Ovary (tissue), 3 donors: Measurements from ENCODE around the gene STX16.
A peak's percentile ranks its signal among the peaks of the same experiment; 100 is the strongest.

Source experiments
- EP300 ChIP-seq: sonication (generic); formaldehyde crosslinking; IDR thresholded peaks from one replicate; pipeline ENCODE4 v1.6.1; 2017; ENCODE audit warnings: antibody characterized with exemption
- TF ChIP-seq, protein P1 (sequence below), 3 donors: fragments of 450-650 bp in 2 of 3; fragments of 200-600 bp in 1 of 3; IDR thresholded peaks; one replicate each; pipeline versions ENCODE4 v1.5.1 to v1.8.0; 2016 to 2022; ENCODE audit warnings: antibody characterized with exemption in 3 of 3, mild to moderate bottlenecking in 1 of 3
- donor health status: DM: no; HTN: no; CAD: no.

DNA sequence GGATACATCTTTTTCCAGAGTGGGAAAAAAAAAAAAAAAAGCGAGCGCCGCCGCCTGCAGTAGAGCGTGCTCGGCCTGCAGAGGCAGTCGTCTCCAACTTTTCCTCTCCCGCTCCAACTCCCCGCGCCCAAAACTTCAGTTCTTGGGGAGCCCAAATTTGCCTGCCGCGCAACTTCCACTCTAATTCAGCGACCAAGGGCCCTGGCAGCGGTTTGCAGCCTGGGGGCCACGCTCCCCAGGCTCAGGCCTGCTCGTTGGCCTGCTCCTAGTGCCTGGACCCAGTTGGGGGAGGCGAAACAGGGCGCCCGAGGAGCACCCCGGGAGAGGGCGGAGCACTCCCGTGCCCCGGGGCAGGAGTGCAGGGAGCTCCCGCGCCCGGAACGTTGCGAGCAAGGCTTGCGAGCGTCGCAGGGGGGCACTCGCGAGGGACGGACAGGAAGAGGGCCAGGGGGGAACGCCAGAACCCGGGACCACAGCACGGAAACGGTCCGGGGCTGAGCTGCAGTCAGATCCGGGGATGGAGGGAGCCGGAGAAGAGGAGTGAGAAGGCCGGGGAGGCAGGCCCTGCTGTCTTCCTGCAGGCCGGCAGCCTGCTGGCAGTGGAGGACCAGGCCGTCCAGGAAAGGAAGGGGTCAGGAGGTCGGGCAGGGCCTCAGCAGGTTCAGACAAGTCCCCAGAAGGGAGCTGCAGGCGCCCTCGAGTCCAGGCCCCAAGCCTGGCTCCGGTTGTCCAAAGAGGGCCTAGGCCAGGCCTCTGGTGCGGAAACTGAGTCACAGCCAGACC, at the start of gene STX16:
- TF ChIP-seq EP300: no peak
- TF ChIP-seq, protein P1, sequence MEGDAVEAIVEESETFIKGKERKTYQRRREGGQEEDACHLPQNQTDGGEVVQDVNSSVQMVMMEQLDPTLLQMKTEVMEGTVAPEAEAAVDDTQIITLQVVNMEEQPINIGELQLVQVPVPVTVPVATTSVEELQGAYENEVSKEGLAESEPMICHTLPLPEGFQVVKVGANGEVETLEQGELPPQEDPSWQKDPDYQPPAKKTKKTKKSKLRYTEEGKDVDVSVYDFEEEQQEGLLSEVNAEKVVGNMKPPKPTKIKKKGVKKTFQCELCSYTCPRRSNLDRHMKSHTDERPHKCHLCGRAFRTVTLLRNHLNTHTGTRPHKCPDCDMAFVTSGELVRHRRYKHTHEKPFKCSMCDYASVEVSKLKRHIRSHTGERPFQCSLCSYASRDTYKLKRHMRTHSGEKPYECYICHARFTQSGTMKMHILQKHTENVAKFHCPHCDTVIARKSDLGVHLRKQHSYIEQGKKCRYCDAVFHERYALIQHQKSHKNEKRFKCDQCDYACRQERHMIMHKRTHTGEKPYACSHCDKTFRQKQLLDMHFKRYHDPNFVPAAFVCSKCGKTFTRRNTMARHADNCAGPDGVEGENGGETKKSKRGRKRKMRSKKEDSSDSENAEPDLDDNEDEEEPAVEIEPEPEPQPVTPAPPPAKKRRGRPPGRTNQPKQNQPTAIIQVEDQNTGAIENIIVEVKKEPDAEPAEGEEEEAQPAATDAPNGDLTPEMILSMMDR (IDR thresholded peaks at IDR 0.05): peak; percentile 67 to 72 (median 67)
